Stimulated activated CD4-positive, alpha-beta T cell treated with anti-CD3 and anti-CD28 coated beads, Interleukin-2, amount 100 ng/mL, for 4 hours (primary cell): ENCODE measurements around the gene SLC19A1.

Source experiments
- DNase-seq: peaks from one replicate; pipeline ENCODE4 v3.0.0-alpha.2; 2020; ENCODE audit warnings: low read depth

The SLC19A1 gene

GRCh38 chr21:45491056-45491455, 51.2 kb downstream of the SLC19A1 start:
- no peak for DNase-seq

GRCh38 chr21:45490049-45490731, 52.0 kb downstream of the SLC19A1 start:
- DNase-seq = no peak

- DNase-seq = no peak
These were observed 52.6 kb downstream of the SLC19A1 start for GRCh38 chr21:45489722-45489982.

GRCh38 chr21:45488931-45489721, 53.1 kb downstream of the SLC19A1 start:
- DNase-seq = no peak

GRCh38 chr21:45487891-45488600, 54.2 kb downstream of the SLC19A1 start:
- no peak for DNase-seq

GRCh38 chr21:45487161-45487806, 55.0 kb downstream of the SLC19A1 start:
- DNase-seq = no peak

GRCh38 chr21:45486443-45487160, 55.6 kb downstream of the SLC19A1 start:
- no peak for DNase-seq

- DNase-seq = no peak
These were observed 56.4 kb downstream of the SLC19A1 start for GRCh38 chr21:45485686-45486442.

GRCh38 chr21:45484318-45484717, 57.9 kb downstream of the SLC19A1 start:
- no peak for DNase-seq

- no peak for DNase-seq
These were observed 59.1 kb downstream of the SLC19A1 start for GRCh38 chr21:45482899-45483821.

GRCh38 chr21:45481977-45482898, 60.0 kb downstream of the SLC19A1 start:
- DNase-seq = no peak

GRCh38 chr21:45481566-45481965, 60.7 kb downstream of the SLC19A1 start:
- no peak for DNase-seq

GRCh38 chr21:45480701-45481500, 61.3 kb downstream of the SLC19A1 start:
- DNase-seq = no peak

- DNase-seq = no peak
These were observed 62.3 kb downstream of the SLC19A1 start for GRCh38 chr21:45479691-45480675.

GRCh38 chr21:45478816-45479669, 63.2 kb downstream of the SLC19A1 start:
- no peak for DNase-seq
